HEK293 (cell line): Measurements from ENCODE around the gene ZSWIM7.

Source experiments
- GLI4 ChIP-seq: fragments of 450-650 bp; formaldehyde crosslinking; IDR thresholded peaks from 2 replicates; pipeline ENCODE4 v1.5.1; 2016; ENCODE audit warnings: missing biosample characterization, missing genetic modification characterization
- HIC1 ChIP-seq: fragments of 450-650 bp; formaldehyde crosslinking; IDR thresholded peaks from 2 replicates; pipeline ENCODE4 v1.5.1; 2016; ENCODE audit warnings: missing biosample characterization, missing genetic modification characterization
- HOXC10 ChIP-seq: sonication (generic); formaldehyde crosslinking; IDR thresholded peaks from 2 replicates; pipeline ENCODE4 v1.8.1; 2023; ENCODE audit warnings: mild to moderate bottlenecking, missing genetic modification reagents
- IKZF3 ChIP-seq: fragments of 450-650 bp; IDR thresholded peaks from 2 replicates; pipeline ENCODE4 v1.5.0; 2018; ENCODE audit warnings: missing biosample characterization, mild to moderate bottlenecking, missing genetic modification characterization, moderate library complexity
- KLF8 ChIP-seq: fragments of 450-650 bp; formaldehyde crosslinking; IDR thresholded peaks from 2 replicates; pipeline ENCODE4 v1.5.1; 2016; ENCODE audit warnings: missing biosample characterization, missing genetic modification characterization
- KLF9 ChIP-seq: fragments of 450-650 bp; formaldehyde crosslinking; IDR thresholded peaks from 2 replicates; pipeline ENCODE4 v1.5.1; 2016; ENCODE audit warnings: missing biosample characterization, missing genetic modification characterization, low read depth
- RBAK ChIP-seq: fragments of 450-650 bp; formaldehyde crosslinking; IDR thresholded peaks from 2 replicates; pipeline ENCODE4 v1.5.1; 2016; ENCODE audit warnings: missing biosample characterization, missing genetic modification characterization
- REPIN1 ChIP-seq: fragments of 450-650 bp; formaldehyde crosslinking; IDR thresholded peaks from 2 replicates; pipeline ENCODE4 v1.5.1; 2017; ENCODE audit warnings: missing biosample characterization, missing genetic modification characterization, low read depth
- SP3 ChIP-seq: fragments of 450-650 bp; formaldehyde crosslinking; IDR thresholded peaks from 2 replicates; pipeline ENCODE4 v1.5.1; 2016; ENCODE audit warnings: missing biosample characterization, missing genetic modification characterization
- SP7 ChIP-seq: fragments of 450-650 bp; formaldehyde crosslinking; IDR thresholded peaks from 2 replicates; pipeline ENCODE4 v1.5.1; 2016; ENCODE audit warnings: missing biosample characterization, missing genetic modification characterization
- YY1 ChIP-seq: fragments of 450-650 bp; formaldehyde crosslinking; IDR thresholded peaks from 2 replicates; pipeline ENCODE4 v1.5.1; 2018; ENCODE audit warnings: missing biosample characterization, missing genetic modification characterization
- ZBTB11 ChIP-seq: fragments of 450-650 bp; formaldehyde crosslinking; conservative IDR thresholded peaks from 2 replicates; pipeline ENCODE4 v1.5.1; 2016; ENCODE audit warnings: low read depth, missing biosample characterization, missing genetic modification characterization
- ZBTB49 ChIP-seq: fragments of 450-650 bp; formaldehyde crosslinking; IDR thresholded peaks from 2 replicates; pipeline ENCODE4 v1.5.1; 2016; ENCODE audit warnings: missing biosample characterization, missing genetic modification characterization, low read depth
- ZNF121 ChIP-seq: fragments of 450-650 bp; formaldehyde crosslinking; IDR thresholded peaks from 2 replicates; pipeline ENCODE4 v1.5.1; 2016; ENCODE audit warnings: missing biosample characterization, missing genetic modification characterization
- ZNF211 ChIP-seq: fragments of 450-650 bp; formaldehyde crosslinking; IDR thresholded peaks from 2 replicates; pipeline ENCODE4 v1.5.1; 2016; ENCODE audit warnings: low read depth, missing biosample characterization, missing genetic modification characterization
- ZNF26 ChIP-seq: fragments of 450-650 bp; formaldehyde crosslinking; IDR thresholded peaks from 2 replicates; pipeline ENCODE4 v1.5.1; 2016; ENCODE audit warnings: missing biosample characterization, missing genetic modification characterization
- ZNF280C ChIP-seq: fragments of 450-650 bp; formaldehyde crosslinking; IDR thresholded peaks from 2 replicates; pipeline ENCODE4 v1.5.1; 2016; ENCODE audit warnings: missing biosample characterization, missing genetic modification characterization
- ZNF341 ChIP-seq: fragments of 450-650 bp; formaldehyde crosslinking; IDR thresholded peaks from 2 replicates; pipeline ENCODE4; 2016; ENCODE audit warnings: low read depth, missing biosample characterization, missing genetic modification characterization
- ZNF501 ChIP-seq: fragments of 450-650 bp; formaldehyde crosslinking; IDR thresholded peaks from 2 replicates; pipeline ENCODE4 v1.5.1; 2016; ENCODE audit warnings: missing biosample characterization, missing genetic modification characterization
- ZNF558 ChIP-seq: fragments of 450-650 bp; formaldehyde crosslinking; IDR thresholded peaks from 2 replicates; pipeline ENCODE4 v1.5.1; 2016; ENCODE audit warnings: missing biosample characterization, missing genetic modification characterization
- ZNF600 ChIP-seq: fragments of 450-650 bp; formaldehyde crosslinking; IDR thresholded peaks from 2 replicates; pipeline ENCODE4 v1.5.1; 2016; ENCODE audit warnings: missing biosample characterization, missing genetic modification characterization
- ZNF610 ChIP-seq: fragments of 450-650 bp; formaldehyde crosslinking; IDR thresholded peaks from 2 replicates; pipeline ENCODE4 v1.5.1; 2016; ENCODE audit warnings: missing biosample characterization, missing genetic modification characterization, borderline replicate concordance
- ZNF624 ChIP-seq: fragments of 450-650 bp; formaldehyde crosslinking; IDR thresholded peaks from 2 replicates; pipeline ENCODE4 v1.5.1; 2017; ENCODE audit warnings: missing biosample characterization, missing genetic modification characterization
- ZNF777 ChIP-seq: fragments of 450-650 bp; formaldehyde crosslinking; IDR thresholded peaks from 2 replicates; pipeline ENCODE4 v1.5.1; 2017; ENCODE audit warnings: missing biosample characterization, missing genetic modification characterization, borderline replicate concordance
- ZXDB ChIP-seq: fragments of 450-650 bp; formaldehyde crosslinking; IDR thresholded peaks from 2 replicates; pipeline ENCODE4 v1.5.1; 2016; ENCODE audit warnings: missing biosample characterization, missing genetic modification characterization
- TF ChIP-seq, protein P1 (sequence below): fragments of 450-650 bp; formaldehyde crosslinking; IDR thresholded peaks from 2 replicates; pipeline ENCODE4 v1.5.1; 2016; ENCODE audit warnings: missing biosample characterization, missing genetic modification characterization

ZSWIM7 gene

DNA sequence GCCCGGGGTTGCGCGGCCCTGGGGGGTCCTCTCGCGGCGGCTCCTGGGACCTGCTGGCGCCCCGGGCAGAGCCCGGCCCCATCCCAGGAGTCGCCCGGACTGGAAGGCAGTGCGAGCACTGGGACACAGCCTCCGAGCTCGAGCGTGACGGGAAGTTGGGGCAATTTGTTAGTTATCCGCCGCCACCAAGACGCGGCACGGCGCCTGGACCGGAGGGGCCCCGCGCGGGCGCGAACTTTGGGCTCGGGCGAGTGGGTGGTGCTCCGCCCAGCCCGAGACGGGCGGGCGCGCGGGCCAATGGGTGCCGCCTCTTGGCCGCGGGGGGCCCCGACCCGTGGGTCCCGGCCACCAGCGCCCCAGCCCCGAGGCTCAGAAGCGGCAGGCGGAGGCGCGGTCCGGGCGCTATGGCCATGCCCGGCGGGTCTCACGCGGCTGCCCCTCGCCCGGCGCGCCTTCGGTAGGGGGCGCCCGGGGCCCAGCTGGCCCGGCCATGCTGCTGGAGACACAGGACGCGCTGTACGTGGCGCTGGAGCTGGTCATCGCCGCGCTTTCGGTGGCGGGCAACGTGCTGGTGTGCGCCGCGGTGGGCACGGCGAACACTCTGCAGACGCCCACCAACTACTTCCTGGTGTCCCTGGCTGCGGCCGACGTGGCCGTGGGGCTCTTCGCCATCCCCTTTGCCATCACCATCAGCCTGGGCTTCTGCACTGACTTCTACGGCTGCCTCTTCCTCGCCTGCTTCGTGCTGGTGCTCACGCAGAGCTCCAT is 54.6 kb downstream of the ZSWIM7 start, which contains the start of gene ADORA2B (continued):
- no peak for TF ChIP-seq ZNF280C (tag by site-specific recombination)
- no peak for TF ChIP-seq ZNF610 (tag by site-specific recombination)
- no peak; the same call in 1 of the 2 replicates for TF ChIP-seq ZXDB (tag by site-specific recombination)
- peak; percentile 42; the same call in 1 of the 2 replicates for TF ChIP-seq SP7 (tag by site-specific recombination)
- no peak for TF ChIP-seq KLF9 (tag by site-specific recombination)
- TF ChIP-seq ZBTB49 (tag by site-specific recombination), result no peak
- peak; percentile 70 for TF ChIP-seq YY1
- no peak for TF ChIP-seq GLI4 (tag by site-specific recombination)
- TF ChIP-seq ZNF624 (tag by site-specific recombination), result no peak
- no peak for TF ChIP-seq ZBTB11
- 0 out of 2 replicates have a peak, but pooled peaks have one; percentile 12 for TF ChIP-seq IKZF3
- no peak for TF ChIP-seq ZNF341 (tag by site-specific recombination)
- no peak for TF ChIP-seq ZNF211 (tag by site-specific recombination)
- peak; percentile 91 for TF ChIP-seq HIC1 (tag by site-specific recombination)
- peak; percentile 78; the same call in 1 of the 2 replicates for TF ChIP-seq HOXC10 (CRISPR knock-in tag)
- peak; percentile 15; the same call in 1 of the 2 replicates for TF ChIP-seq KLF8 (tag by site-specific recombination)
- no peak for TF ChIP-seq REPIN1 (tag by site-specific recombination)
- peak; percentile 84; the same call in 1 of the 2 replicates for TF ChIP-seq ZNF501
- no peak for TF ChIP-seq ZNF558 (tag by site-specific recombination)
- no peak for TF ChIP-seq ZNF26
- TF ChIP-seq ZNF121 (tag by site-specific recombination), result no peak
- TF ChIP-seq RBAK (tag by site-specific recombination), result no peak
- TF ChIP-seq, protein P1, sequence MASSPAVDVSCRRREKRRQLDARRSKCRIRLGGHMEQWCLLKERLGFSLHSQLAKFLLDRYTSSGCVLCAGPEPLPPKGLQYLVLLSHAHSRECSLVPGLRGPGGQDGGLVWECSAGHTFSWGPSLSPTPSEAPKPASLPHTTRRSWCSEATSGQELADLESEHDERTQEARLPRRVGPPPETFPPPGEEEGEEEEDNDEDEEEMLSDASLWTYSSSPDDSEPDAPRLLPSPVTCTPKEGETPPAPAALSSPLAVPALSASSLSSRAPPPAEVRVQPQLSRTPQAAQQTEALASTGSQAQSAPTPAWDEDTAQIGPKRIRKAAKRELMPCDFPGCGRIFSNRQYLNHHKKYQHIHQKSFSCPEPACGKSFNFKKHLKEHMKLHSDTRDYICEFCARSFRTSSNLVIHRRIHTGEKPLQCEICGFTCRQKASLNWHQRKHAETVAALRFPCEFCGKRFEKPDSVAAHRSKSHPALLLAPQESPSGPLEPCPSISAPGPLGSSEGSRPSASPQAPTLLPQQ, result peak; percentile 29; the same call in 1 of the 2 replicates
- TF ChIP-seq SP3, result peak; percentile 18; the same call in 1 of the 2 replicates
- TF ChIP-seq ZNF600 (tag by site-specific recombination), result peak; percentile 80
- TF ChIP-seq ZNF777, result peak; percentile 66; the same call in 1 of the 2 replicates
